GM19193 (cell line): ENCODE data around the gene SCGB1D1.

Experiments used
- POLR2A ChIP-seq: IDR thresholded peaks from 4 replicates; pipeline ENCODE4 v1.6.1; 2011; ENCODE audit not compliant: insufficient read depth, insufficient read length; ENCODE audit errors: extremely low read depth

The SCGB1D1 gene

GRCh38 chr11:62190011-62190410 is at the start of gene SCGB1D1:
Gene SCGB1D1 (plus strand): TSS chr11:62190216. CDS start chr11:62190285, 69 bp downstream.
- TF ChIP-seq POLR2A = no peak

GRCh38 chr11:62140304-62141110 is 49.5 kb upstream of the SCGB1D1 start:
- no peak for TF ChIP-seq POLR2A

- no peak for TF ChIP-seq POLR2A
These were observed 48.6 kb upstream of the SCGB1D1 start for GRCh38 chr11:62141111-62142042.

DNA sequence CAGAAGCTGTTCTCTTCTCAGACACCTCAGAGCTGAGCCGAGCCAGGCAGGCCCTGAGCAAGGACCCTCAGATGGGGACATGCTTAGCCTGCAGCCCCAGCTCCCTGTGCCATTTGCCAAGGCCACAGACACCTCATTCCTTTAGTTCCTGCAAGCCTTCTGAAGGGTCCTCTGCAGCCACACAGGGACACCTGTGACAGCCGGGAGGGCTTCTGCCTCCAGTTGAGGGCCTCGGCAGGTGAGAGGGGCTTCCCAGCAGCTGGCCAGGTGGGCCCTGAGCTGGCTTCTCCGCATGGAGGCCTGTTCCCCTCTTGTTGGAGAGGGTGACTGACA is 48.0 kb upstream of the SCGB1D1 start:
- no peak for TF ChIP-seq POLR2A

GRCh38 chr11:62142921-62143320 is 47.1 kb upstream of the SCGB1D1 start:
- TF ChIP-seq POLR2A = no peak

DNA sequence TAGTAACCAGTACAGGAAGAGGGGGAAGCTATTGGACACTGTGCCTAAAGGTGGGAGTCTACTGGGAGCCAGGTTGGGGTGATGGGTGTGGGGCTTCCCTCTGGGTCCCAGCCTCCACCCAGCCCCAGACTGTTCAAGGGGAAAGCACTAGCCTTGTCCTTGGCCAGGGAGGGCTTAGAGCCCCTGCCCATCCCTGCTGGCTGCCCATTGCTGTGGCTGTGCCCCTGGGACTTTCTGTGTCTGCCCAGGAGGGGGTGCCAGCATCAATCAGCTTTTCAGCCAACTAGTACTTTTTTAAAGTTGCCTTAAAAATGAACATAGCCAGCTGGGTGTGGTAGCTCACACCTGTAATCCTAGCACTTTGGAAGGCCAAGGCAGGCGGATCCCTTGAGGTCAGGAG is 46.3 kb upstream of the SCGB1D1 start:
- TF ChIP-seq POLR2A = no peak

DNA sequence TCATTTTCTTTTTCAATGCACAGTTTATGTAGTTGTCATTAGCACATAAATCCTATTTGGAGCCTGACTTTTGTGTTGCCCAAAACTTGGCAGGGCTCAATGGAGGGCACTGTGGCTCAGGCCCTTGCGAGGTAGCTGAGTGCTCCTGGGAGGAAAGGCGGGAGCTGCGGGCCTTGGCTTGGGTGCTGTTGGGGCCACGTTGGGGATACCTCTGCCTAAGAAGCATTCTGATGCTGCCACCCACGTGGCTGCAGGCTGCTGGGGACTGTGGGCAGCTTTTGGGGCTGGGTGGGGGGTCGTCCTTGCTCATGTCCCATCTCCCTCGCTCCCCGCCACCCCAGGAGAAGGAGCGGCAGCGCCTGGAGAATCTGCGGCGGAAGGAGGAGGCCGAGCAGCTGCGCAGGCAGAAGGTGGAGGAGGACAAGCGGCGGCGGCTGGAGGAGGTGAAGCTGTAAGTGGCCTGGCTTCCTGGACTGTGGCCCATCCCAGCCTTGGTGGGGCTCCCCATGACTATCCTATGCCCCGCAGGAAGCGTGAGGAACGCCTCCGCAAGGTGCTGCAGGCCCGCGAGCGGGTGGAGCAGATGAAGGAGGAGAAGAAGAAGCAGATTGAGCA is 45.3 kb upstream of the SCGB1D1 start:
- no peak for TF ChIP-seq POLR2A

- no peak for TF ChIP-seq POLR2A
These were observed 44.6 kb upstream of the SCGB1D1 start for GRCh38 chr11:62145261-62145871.

GRCh38 chr11:62146476-62147200 is 43.4 kb upstream of the SCGB1D1 start:
- no peak for TF ChIP-seq POLR2A

GRCh38 chr11:62147545-62147944 is 42.5 kb upstream of the SCGB1D1 start:
- TF ChIP-seq POLR2A = no peak

- TF ChIP-seq POLR2A = no peak
These were observed 41.6 kb upstream of the SCGB1D1 start for GRCh38 chr11:62148271-62148980.

DNA sequence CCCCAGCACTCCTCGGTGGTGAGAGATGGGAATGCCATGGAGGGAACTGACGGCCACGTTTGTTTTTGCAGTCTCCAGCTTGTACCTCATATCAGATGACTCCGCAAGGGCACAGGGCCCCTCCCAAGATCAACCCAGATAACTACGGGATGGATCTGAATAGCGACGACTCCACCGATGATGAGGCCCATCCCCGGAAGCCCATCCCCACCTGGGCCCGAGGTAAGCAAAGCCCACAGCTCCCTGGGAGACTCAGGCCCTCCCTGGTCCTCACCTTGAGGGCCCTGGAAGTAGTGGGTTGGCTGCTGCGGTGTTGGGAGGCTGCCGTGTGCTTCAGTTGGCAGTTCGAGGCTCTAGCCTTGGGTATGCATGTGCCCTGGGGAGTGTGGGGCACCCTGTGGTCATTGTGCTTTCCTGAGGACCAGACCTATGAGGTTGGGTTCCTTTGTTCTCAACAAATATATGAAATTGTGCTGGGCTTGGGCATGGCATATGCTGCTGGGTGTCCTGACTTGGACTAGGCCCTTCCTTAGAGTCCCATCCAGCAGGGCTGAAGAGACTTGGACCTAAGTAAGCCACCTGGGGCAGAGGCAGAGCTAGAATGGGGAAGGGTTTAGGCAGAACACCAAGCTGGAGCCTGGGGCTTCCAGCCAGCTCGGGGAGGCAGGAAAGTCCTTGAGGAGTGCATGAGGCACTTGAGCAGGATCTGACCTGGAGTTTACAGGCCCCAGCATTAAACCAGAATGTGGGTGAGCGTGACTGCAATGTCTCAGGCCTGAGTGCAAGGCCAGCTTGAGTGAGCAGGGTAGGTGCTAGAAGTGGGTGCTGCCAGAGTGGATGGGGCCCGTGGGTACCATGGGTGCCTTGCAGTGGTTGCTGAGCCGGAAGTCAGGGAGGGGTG is 39.8 kb upstream of the SCGB1D1 start:
- TF ChIP-seq POLR2A = no peak

GRCh38 chr11:62150887-62151736 is 38.9 kb upstream of the SCGB1D1 start:
- no peak for TF ChIP-seq POLR2A

DNA sequence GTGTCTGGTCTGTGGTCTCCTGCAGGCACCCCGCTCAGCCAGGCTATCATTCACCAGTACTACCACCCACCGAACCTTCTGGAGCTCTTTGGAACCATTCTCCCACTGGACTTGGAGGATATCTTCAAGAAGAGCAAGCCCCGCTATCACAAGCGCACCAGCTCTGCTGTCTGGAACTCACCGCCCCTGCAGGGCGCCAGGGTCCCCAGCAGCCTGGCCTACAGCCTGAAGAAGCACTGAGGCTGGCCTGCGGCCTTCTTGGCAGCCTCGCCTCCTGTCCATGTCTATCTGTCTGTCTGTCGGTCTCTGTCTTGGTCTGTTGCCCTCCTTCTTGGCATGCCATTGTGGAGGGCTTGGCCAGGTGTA is 38.3 kb upstream of the SCGB1D1 start:
- no peak for TF ChIP-seq POLR2A
